Endothelial cell of umbilical vein (primary cell): ENCODE data around the gene GPR162. TPM values are rescaled to one million over a fixed set of nuclear protein-coding genes. Genes with fewer than 3 reads are reported as not detected.

Experiments used
- BruUV-seq: library from RNA; stranded (reverse); fragments of 400-500 nt; replicated peaks from 2 replicates; lab custom pipeline; 2021; lab: Mats Ljungman, UMichigan
- CTCF ChIA-PET: fragments of 300-600, 350-600 bp; sonication (Branson Sonifier 250); formaldehyde crosslinking; loops from one replicate; lab custom pipeline; 2021; ENCODE audit warnings: antibody characterized with exemption, inconsistent platforms; lab: Charles Lee
- POLR2A ChIA-PET: fragments of 300-600, 350-600 bp; sonication (Branson Sonifier 250); formaldehyde crosslinking; loops from one replicate; lab custom pipeline; 2021; ENCODE audit warnings: antibody characterized with exemption, inconsistent platforms; lab: Charles Lee
- DNase-seq: peaks from one replicate; pipeline ENCODE4 v3.0.0-alpha.2; 2011; ENCODE audit warnings: low read depth, low spot score
- FAIRE-seq: peaks from 2 replicates; lab custom pipeline; 2011; peaks lifted over from hg19 to GRCh38; lab: Jason Lieb, UNC
- H2AFZ ChIP-seq: 2 replicates; pipeline ENCODE4 v1.6.0; 2012; ENCODE audit warnings: low read depth, low read length, control low read depth, inconsistent platforms
- H3K27ac ChIP-seq: 2 replicates; pipeline ENCODE4 v1.5.1; 2011; ENCODE audit warnings: low read depth, mild to moderate bottlenecking, control low read depth, low read length, moderate library complexity; ENCODE audit not compliant: insufficient read depth
- H3K27me3 ChIP-seq, 2 experiments: 2 replicates each; pipeline versions ENCODE4 v1.6.0 to v1.6.1; 2011; ENCODE audit warnings: low read length in 2 of 2, mixed read lengths in 1 of 2; ENCODE audit not compliant: control insufficient read depth in 2 of 2, insufficient read depth in 2 of 2
- H3K36me3 ChIP-seq, 2 experiments: 2 replicates in 1 of 2; 3 replicates in 1 of 2; pipeline ENCODE4 v1.5.1; 2011; ENCODE audit warnings: low read length in 2 of 2, mild to moderate bottlenecking in 1 of 2, moderate library complexity in 1 of 2; ENCODE audit not compliant: control insufficient read depth in 2 of 2, insufficient read depth in 2 of 2; ENCODE audit errors: extremely low read depth in 1 of 2
- H3K4me1 ChIP-seq: 3 replicates; pipeline ENCODE4 v1.5.1; 2011; ENCODE audit warnings: mild to moderate bottlenecking, low read length; ENCODE audit not compliant: control insufficient read depth, insufficient read depth; ENCODE audit errors: extremely low read depth
- H3K4me2 ChIP-seq: 2 replicates; pipeline ENCODE4 v1.6.1; 2011; ENCODE audit warnings: low read length, control low read depth, mixed read lengths; ENCODE audit not compliant: insufficient read depth
- H3K4me3 ChIP-seq, 3 experiments: fragments of 200-600 bp in 1 of 3; sonication (generic), shearing (Covaris generic) in 1 of 3; replicated peaks in 1 of 3; 2 replicates each; pipeline ENCODE4 v1.5.1; 2011 to 2016; ENCODE audit warnings: control low read depth in 3 of 3, low read length in 3 of 3, mild to moderate bottlenecking in 2 of 3, inconsistent platforms in 1 of 3, low read depth in 1 of 3, moderate library complexity in 1 of 3; ENCODE audit not compliant: insufficient read depth in 1 of 3
- H3K79me2 ChIP-seq: 2 replicates; pipeline ENCODE4 v1.6.0; 2012; ENCODE audit warnings: low read length, inconsistent platforms; ENCODE audit not compliant: control insufficient read depth, insufficient read depth
- H3K9ac ChIP-seq: replicated peaks from 2 replicates; pipeline ENCODE3; 2011; ENCODE audit warnings: low read length, control low read depth; ENCODE audit not compliant: insufficient read depth; ENCODE audit errors: extremely low read depth
- H3K9me1 ChIP-seq: replicated peaks from 3 replicates; pipeline ENCODE4 v1.6.0; 2011; ENCODE audit warnings: mild to moderate bottlenecking, low read length; ENCODE audit not compliant: control insufficient read depth, insufficient read depth; ENCODE audit errors: extremely low read depth
- H3K9me3 ChIP-seq: replicated peaks from 2 replicates; pipeline ENCODE4 v1.5.1; 2012; ENCODE audit warnings: low read length, inconsistent platforms; ENCODE audit not compliant: control insufficient read depth, insufficient read depth
- H4K20me1 ChIP-seq: replicated peaks from 2 replicates; pipeline ENCODE3; 2011; ENCODE audit warnings: mild to moderate bottlenecking, low read length; ENCODE audit not compliant: control insufficient read depth, insufficient read depth; ENCODE audit errors: extremely low read depth
- EZH2 ChIP-seq: IDR thresholded peaks from 2 replicates; pipeline ENCODE4 v1.6.1; 2012; ENCODE audit warnings: borderline replicate concordance, low read depth, mild to moderate bottlenecking, moderate library complexity, low read length, inconsistent platforms; ENCODE audit not compliant: severe bottlenecking
- FOS ChIP-seq: IDR thresholded peaks from 2 replicates; pipeline ENCODE4 v1.6.1; 2011; ENCODE audit warnings: mild to moderate bottlenecking, low read length, moderate library complexity, borderline replicate concordance; ENCODE audit not compliant: insufficient read depth
- GATA2 ChIP-seq: IDR thresholded peaks from 2 replicates; pipeline ENCODE4 v1.7.0; 2011; ENCODE audit warnings: low read depth, mild to moderate bottlenecking, moderate library complexity, mixed read lengths, low read length; ENCODE audit not compliant: insufficient read length, insufficient read depth
- JUN ChIP-seq: IDR thresholded peaks from 2 replicates; pipeline ENCODE4 v1.6.1; 2011; ENCODE audit warnings: borderline replicate concordance, low read depth; ENCODE audit not compliant: insufficient read length, insufficient read depth
- MAX ChIP-seq: IDR thresholded peaks from 2 replicates; pipeline ENCODE4 v1.6.1; 2011; ENCODE audit not compliant: insufficient read depth, insufficient read length
- MYC ChIP-seq: IDR thresholded peaks from one replicate; pipeline ENCODE4 v1.6.1; 2011; ENCODE audit warnings: mild to moderate bottlenecking, low read depth, low read length
- POLR2A ChIP-seq: IDR thresholded peaks from 2 replicates; pipeline ENCODE4 v1.6.1; 2012; ENCODE audit warnings: low read depth, mild to moderate bottlenecking, control low read depth, low read length
- POLR2AphosphoS5 ChIP-seq: IDR thresholded peaks from 2 replicates; pipeline ENCODE4 v1.6.1; 2012; ENCODE audit warnings: low read depth, mild to moderate bottlenecking, control low read depth, low read length, moderate library complexity; ENCODE audit not compliant: insufficient read depth
- dilution Hi-C: fragments of 300-500 bp; cut with MboI; formaldehyde crosslinking; loops from one replicate; pipeline ENCODE4 v1.15.0; 2019; ENCODE audit warnings: low sequenced_read_pairs; ENCODE audit not compliant: extremely low pct_ligation_motif_present
- intact Hi-C: fragments of 100-400 bp; cut with micrococcal nuclease; formaldehyde crosslinking; loops from one replicate; pipeline ENCODE4 v1.10.0; 2022
- polyA plus RNA-seq, 4 experiments: library from polyadenylated mRNA; depleted of rRNA in 3 of 4; stranded (reverse) in 3 of 4; unstranded in 1 of 4; fragments of >200 nt; gene quantifications; 2 replicates each; pipeline versions ENCODE4 v1.2.1 to v1.2.3, GENCODE V29; 2011 to 2012; ENCODE audit warnings: missing spikeins in 1 of 4
- total RNA-seq: library from RNA; stranded (reverse); gene quantifications from 2 replicates; pipeline ENCODE4 v1.2.3, GENCODE V29; 2021
- TF ChIP-seq, protein P1 (sequence below), 2 donors: IDR thresholded peaks; 1 replicate in 1 of 2; 2 replicates in 1 of 2; pipeline ENCODE4 v1.5.1; 2011; ENCODE audit warnings: low read length in 2 of 2, mild to moderate bottlenecking in 2 of 2, moderate library complexity in 2 of 2, control low read depth in 1 of 2, inconsistent platforms in 1 of 2, low read depth in 1 of 2; ENCODE audit not compliant: insufficient read depth in 1 of 2; ENCODE audit errors: extremely low read depth in 1 of 2

GPR162 gene
- total and polyA plus RNA-seq, 2 donors (not counting 3 experiments of a cell fraction or from before 2014, with no cell fraction given) = 9.7 to 13.7 TPM

- ChIA-PET CTCF (interaction anchor here (1.1 to 2.1 kb wide), 3 partner anchors 9 to 102 kb away, joined by 3 to 6 read pairs (median 3); partner anchors contain the start of gene MLF2), POLR2A (no interaction called here)
- no peak for TF ChIP-seq EZH2
- no peak for TF ChIP-seq POLR2A
- TF ChIP-seq JUN = no peak
- TF ChIP-seq MYC = no peak
- TF ChIP-seq, protein P1, sequence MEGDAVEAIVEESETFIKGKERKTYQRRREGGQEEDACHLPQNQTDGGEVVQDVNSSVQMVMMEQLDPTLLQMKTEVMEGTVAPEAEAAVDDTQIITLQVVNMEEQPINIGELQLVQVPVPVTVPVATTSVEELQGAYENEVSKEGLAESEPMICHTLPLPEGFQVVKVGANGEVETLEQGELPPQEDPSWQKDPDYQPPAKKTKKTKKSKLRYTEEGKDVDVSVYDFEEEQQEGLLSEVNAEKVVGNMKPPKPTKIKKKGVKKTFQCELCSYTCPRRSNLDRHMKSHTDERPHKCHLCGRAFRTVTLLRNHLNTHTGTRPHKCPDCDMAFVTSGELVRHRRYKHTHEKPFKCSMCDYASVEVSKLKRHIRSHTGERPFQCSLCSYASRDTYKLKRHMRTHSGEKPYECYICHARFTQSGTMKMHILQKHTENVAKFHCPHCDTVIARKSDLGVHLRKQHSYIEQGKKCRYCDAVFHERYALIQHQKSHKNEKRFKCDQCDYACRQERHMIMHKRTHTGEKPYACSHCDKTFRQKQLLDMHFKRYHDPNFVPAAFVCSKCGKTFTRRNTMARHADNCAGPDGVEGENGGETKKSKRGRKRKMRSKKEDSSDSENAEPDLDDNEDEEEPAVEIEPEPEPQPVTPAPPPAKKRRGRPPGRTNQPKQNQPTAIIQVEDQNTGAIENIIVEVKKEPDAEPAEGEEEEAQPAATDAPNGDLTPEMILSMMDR (IDR thresholded peaks at IDR 0.05; ENCODE audit: extremely low read depth in 1 of 2, insufficient read depth in 1 of 2, low read depth in 1 of 2, low read length in 2 of 2) = no peak
- TF ChIP-seq POLR2AphosphoS5 = no peak
- TF ChIP-seq FOS = no peak
- no peak for TF ChIP-seq MAX
- no peak for TF ChIP-seq GATA2
- dilution Hi-C loops = no loop called here
- no peak overlapping the region for H2AFZ ChIP-seq
- FAIRE-seq (no peak), DNase-seq (no peak)
- H3K4me2 ChIP-seq = no peak overlapping the region
- no peaks in the 10 kb centered on the region for H3K9me3 ChIP-seq
- intact Hi-C loops = no loop called here
- no peak overlapping the region for H3K9ac ChIP-seq
- BruUV-seq = no TSS peak
- no peak overlapping the region for H3K27ac ChIP-seq
- peaks cover 28% of the 10 kb centered on the region for H3K79me2 ChIP-seq
- H3K27me3 ChIP-seq = no peaks in the 10 kb centered on the region
- no peaks in the 10 kb centered on the region for H4K20me1 ChIP-seq
- H3K4me3 ChIP-seq = no peak overlapping the region
- peaks cover 19% of the 10 kb centered on the region for H3K4me1 ChIP-seq
- H3K9me1 ChIP-seq = no peaks in the 10 kb centered on the region
- peaks cover 16 to 38% of the 10 kb centered on the region in 2 experiments for H3K36me3 ChIP-seq
Measured at GRCh38 chr12:6855322-6855721, 33.7 kb downstream of the GPR162 start.
